NT2/D1 (cell line): ENCODE results near the gene BACH2.

ENCODE experiments used
- YY1 ChIP-seq: IDR thresholded peaks from 2 replicates; pipeline ENCODE4 v1.6.1; 2011; ENCODE audit not compliant: insufficient read length, insufficient read depth
- ZNF274 ChIP-seq: IDR thresholded peaks from 2 replicates; pipeline ENCODE4 v1.6.1; 2011; ENCODE audit warnings: mild to moderate bottlenecking, low read depth, low read length

- no peak for TF ChIP-seq ZNF274
- no peak for TF ChIP-seq YY1
These were observed 151.6 kb downstream of the BACH2 start for GRCh38 chr6:90144928-90145555.
